Superior temporal gyrus (tissue), 1 donor: ENCODE data around the gene RPL27.
A peak's percentile ranks its signal among the peaks of the same experiment; 100 is the strongest.
"Not testable (repeated sequence)": the region's sequence is repeated elsewhere in the genome, so short reads cannot be mapped to it uniquely, and the experiment has no call there.

Source experiments
- DNase-seq: peaks from one replicate; pipeline ENCODE4 v3.0.0-alpha.2; 2016; ENCODE audit errors: extremely low spot score

The RPL27 gene

GRCh38 chr17:42993913-42994312, 4.3 kb upstream of the RPL27 start:
- DNase-seq: not testable (repeated sequence)

GRCh38 chr17:42997390-42997983, 732 bp upstream of the RPL27 start:
- DNase-seq: no peak

DNA sequence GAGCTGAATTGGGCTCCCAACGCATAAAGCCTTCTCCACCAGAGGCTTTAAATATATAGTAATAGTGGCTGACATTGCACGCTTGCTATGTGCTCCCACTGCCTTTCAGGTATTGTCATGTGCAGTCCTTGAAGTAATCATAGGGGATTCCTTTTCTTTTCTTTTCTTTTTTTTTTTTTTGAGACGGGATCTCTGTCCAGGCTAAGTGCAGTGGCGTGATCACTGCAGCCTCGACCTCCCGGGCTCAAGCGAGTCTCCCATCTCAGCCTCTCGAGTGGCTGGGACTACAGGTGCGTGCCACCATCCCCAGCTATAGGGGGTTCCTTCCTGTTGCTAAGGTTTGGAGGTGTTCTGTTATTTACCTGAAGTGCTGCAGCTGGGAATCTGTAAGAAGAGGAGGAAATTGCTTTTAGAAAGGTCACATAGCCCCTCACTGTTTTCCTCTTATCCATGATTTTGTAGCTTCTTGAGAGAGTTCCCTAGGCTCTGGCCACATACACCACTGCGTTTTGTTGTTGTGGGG, 845 bp downstream of the RPL27 start:
- no peak for DNase-seq

DNA sequence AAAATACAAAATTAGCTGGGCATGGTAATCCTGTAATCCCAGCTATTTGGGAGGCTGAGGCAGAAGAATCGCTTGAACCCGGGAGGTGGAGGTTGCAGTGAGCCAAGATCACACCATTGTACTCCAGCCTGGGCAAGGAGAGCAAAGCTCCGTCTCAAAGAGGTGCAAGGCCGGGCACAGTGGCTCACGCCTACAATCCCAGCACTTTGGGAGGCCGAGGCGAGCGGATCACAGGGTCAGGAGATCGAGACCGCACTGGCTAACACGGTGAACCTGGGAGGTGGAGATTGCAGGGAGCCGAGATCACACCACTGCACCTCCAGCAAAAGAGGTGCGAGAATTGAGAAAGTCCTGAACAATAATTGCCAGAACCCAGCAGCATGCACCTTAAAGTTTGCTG, 2.7 kb downstream of the RPL27 start:
- not testable (repeated sequence) for DNase-seq

- DNase-seq: no peak
Observed at GRCh38 chr17:43003542-43004172, 5.4 kb downstream of the RPL27 start.

GRCh38 chr17:43006639-43007551, 8.7 kb downstream of the RPL27 start, which contains the start of gene IFI35:
Gene IFI35 (plus strand): TSS chr17:43006784. CDS start chr17:43006948, 164 bp downstream.
- peak; percentile 73 for DNase-seq

GRCh38 chr17:43010667-43011308, 12.6 kb downstream of the RPL27 start:
- DNase-seq: no peak

GRCh38 chr17:43011728-43012472, 13.7 kb downstream of the RPL27 start:
- no peak for DNase-seq

DNA sequence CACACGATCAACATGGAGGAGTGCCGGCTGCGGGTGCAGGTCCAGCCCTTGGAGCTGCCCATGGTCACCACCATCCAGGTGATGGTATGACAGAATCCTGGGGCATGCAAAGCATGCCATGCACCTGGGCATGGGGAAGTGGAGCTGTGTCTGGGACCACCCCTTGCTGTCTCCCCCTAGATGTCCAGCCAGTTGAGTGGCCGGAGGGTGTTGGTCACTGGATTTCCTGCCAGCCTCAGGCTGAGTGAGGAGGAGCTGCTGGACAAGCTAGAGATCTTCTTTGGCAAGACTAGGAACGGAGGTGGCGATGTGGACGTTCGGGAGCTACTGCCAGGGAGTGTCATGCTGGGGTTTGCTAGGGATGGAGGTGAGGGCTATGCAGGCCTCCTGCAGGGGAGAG, 15.1 kb downstream of the RPL27 start:
- DNase-seq: no peak

GRCh38 chr17:43014020-43014648, 15.9 kb downstream of the RPL27 start:
- DNase-seq: no peak

DNA sequence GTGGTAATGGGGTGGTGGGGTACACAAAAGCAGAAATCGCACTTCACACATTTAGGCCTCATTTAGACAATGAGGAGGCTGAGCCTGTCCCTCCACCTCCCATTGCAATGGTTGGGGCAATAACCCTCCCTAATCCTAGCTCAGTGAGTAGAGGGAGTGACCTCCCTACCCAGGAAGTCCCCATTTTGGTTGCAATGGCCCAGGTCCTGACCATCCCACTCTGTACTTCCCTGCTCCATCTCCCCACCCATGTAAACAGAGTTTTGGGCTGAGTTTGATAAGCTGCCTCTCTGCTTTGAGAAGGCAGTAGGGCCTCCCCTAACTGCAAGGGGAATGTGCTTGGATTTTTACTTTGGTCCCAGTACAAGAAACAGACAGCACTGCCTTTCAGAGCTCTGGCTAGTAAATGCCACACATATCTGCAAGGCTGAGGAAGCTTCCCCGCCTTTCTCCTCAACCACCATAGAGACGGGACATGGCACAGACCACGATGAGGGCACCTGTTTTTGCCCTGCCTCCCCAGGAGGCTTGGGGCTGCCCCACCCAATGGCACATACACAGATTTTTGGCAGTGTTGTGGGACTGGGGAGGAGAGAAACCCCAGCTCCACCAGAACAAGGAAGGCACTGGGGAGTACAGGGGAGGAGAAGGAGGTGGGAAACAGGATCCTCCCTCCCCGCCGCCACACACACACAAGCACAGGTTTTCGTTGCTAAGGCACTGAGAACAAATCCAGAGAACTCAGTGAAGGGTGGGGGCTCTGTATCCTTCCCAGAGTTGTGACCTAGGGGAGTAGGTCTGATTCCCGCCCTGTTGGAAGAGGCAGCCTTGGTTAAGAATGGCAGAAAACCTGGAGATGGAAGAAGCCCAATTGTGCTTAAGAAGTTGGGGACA, 16.7 kb downstream of the RPL27 start:
- no peak for DNase-seq

DNA sequence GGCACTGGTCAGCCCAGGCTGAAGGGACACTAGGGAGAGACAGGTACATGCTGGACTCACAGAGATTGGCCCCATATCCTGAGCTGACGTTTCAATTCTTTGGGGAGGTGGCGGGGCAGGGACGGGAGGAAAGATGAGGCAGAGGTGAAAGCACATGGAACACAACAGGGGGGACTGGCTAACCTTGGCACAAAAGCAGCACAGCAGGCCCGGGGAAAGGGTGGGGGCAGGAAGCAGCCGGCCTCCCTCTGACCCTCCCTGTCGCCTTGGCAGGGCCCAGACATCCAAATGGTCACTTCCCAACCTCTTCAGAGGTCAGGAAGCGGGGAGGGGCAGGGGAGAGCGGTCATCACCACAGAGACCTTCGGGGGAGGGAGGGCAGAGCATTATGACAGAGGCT, 17.4 kb downstream of the RPL27 start:
- DNase-seq: no peak

- no peak for DNase-seq
Observed at GRCh38 chr17:43016216-43016615, 18.0 kb downstream of the RPL27 start.

GRCh38 chr17:43018008-43018853, 20.0 kb downstream of the RPL27 start:
- no peak for DNase-seq

DNA sequence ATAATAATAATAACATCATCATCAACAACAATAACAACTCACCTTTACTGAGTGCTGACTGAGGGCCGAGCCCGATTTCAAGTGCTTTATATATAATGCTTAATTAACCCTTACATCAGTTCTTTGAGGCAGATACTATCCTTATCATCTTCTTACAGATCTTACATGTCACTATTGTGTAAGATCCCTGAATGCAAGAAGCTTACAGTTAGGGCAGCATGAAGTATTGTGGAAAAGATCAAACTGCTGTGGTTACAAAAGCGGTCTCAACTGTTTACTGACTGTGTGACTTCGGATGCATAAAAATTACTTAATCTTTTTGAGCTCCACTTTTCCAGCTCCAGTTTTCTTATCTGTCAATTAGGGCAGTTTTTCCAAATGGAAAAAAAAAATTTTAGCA, 20.7 kb downstream of the RPL27 start:
- DNase-seq: no peak

DNA sequence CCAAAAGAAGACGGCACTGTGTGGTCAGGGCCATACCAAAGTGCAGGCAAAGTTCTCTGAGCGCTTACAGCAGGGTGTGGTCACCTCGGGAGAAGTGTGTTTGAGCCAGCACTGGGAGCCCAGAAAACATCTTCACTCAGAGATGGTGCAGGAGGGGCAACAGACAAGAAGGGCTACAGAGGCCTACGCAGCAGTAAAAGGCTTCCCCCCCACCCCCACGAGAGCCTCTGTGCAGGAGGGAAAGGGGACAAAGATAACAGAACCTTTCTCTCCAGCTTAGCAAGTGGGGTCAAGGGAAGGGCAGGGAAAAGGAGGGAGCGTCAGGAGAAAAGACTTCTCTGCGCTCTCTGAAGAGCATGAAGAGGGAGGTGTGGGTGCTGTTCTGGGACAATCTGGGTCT, 21.2 kb downstream of the RPL27 start:
- no peak for DNase-seq

- DNase-seq: no peak
Observed at GRCh38 chr17:43020030-43020621, 21.9 kb downstream of the RPL27 start.
